HG03342 (cell line): ENCODE data around the gene VAV2.
"Not testable (repeated sequence)": the region's sequence is repeated elsewhere in the genome, so short reads cannot be mapped to it uniquely, and the experiment has no call there.

Source experiments
- ATAC-seq: cut with Tn5 transposase; IDR thresholded peaks from one replicate; pipeline ENCODE4 v1.9.1; 2021; ENCODE audit warnings: mild to moderate bottlenecking, moderate library complexity; ENCODE audit not compliant: unreplicated experiment

VAV2 gene

DNA sequence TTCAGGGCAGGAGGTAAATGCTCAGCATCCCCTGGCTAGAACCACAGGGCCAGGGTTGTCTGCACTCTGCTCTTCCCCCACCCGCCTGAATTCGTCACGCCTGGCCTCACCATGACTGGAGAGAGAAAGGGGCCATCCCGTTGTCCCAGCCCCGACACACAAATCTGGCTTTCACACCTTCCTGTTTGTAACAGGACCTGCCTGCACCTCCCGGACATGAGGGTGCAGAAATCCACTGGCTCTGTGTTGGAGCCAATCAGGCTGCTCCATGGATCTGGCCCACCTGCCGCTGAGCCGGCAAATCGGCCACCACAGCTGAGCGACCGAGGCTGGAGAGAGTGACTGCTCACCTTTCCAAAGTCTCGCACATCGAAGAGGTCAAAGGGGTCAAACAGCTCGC lies 53.4 kb downstream of the VAV2 start:
- ATAC-seq, result no peak

DNA sequence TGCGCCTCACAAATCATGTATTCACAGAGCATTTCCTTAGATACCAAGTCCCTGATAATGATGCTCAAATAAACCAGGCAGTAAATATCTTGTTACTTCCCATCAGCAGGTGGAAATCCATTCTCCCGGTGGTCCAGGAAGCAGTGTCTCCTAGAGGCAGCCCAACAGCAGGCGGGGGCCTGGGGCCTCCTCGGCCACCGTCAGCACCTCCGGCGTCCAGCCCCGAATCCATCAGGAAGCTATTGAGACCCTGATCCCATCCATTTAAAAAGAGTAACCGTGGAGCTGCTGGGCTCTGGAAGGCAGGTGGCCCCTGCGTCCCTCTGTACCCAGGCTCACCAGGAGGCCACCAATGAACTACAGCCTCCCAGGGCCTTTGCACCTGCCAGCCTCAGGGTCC lies 54.0 kb downstream of the VAV2 start:
- ATAC-seq, result no peak

DNA sequence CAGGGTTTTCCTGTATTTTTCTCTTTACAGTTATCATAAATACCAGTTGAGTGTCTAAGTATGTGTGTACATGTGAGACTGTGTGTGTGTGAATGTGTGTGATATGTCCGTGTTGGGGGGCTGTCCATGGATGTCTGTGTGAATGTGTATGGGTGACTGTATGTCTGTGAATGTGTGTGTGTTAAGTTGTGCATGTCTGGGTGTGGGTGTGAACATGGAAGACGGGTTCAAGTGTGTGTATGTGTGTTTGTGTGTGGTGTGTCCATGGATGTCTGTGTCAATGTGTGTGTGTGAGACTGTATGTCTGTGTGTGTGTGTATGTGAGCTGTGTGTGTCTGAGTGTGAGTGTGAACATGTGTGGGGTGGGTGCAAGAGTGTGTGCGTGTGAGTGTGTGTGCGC lies 55.0 kb downstream of the VAV2 start:
- no peak for ATAC-seq

DNA sequence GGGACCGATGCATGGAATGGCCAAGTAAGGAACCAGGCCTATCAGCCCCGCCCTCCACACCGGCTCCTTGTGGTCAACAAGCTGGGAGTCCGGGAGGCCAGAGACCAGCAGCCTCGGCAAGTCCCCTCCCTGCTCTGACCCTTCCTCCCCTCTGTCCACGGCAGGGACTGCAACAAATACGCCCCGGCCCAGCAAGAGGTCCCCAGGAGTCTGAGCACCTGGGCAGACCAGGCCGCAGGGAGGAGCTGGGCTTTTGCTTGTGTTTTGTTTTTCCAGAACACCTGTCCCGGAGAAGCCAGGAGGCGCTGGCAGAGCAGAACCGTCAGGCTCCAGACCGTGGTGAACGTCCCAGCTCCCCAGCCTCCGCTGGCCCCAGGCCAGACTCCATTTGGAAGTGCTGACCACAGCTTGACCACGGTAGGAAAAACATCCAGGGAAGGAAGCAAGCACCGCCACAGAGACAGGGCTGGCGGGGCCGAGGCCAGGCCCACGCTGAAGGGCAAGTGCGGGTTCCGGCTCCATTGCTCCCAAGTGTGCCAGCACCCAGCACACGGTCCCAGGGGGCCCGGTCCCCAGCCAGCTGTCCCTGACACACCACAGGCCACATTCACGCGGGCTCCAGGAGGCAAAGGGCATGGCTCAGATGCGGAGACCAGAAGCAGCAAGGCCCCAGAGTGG lies 56.7 kb downstream of the VAV2 start:
- no peak for ATAC-seq

DNA sequence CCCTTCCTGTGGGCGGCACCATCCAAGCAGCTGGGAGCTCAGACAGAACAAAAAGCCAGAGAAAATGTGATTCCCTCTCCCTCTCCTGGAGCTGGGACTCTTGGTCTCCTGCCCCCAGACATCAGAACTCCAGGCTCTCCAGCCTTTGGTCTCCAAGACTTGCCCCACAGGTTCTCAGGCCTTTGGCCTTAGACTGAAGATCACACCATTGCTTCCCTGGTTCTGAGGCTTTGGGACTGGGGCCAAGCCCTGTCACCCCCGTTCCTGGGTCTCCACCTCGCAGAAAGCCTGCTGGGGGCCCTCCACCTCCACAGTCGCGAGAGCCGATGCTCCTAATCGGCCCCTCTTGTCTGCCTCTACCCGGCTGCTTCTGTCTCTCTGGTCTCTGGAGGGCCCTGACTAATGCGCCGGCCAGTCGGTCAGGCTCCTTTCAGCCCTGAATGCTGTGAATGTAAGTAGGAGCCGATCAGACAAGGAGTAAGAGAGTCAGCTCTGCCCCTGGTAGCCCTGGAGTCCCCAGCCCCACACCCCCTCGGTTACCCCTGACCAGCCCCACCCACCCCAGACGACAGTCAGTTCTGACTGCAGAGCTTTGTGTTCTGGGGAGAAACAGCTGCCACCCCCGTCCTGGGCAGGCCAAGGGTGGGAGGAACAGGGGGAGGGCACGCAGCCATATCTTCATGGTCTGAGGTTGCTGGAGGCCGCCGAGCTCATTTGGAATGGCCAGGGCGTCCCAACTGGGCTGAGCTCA lies 57.5 kb downstream of the VAV2 start:
- ATAC-seq, result no peak

DNA sequence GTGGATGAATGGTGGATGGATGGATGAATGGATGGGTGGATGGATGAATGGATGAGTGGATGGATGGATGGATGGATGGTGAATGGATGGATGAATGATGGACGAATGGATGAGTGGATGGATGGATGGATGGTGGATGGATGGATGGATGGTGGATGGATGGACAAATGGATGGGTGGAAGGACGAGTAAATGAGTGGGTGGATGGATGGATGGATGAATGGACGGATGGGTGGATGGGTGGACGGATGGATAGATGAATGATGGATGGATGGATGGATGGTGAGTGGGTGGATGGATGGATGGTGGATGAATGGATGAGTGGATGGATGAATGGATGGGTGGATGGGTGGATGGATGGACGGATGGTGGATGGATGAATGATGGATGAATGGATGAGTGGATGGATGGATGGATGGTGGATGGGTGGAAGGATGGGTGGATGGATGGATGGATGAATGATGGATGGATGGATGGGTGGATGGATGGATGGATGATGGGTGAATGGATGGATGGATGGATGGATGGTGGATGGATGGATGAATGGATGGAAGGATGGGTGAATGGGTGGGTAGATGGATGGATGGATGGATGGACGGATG lies 58.6 kb downstream of the VAV2 start:
- no peak for ATAC-seq

DNA sequence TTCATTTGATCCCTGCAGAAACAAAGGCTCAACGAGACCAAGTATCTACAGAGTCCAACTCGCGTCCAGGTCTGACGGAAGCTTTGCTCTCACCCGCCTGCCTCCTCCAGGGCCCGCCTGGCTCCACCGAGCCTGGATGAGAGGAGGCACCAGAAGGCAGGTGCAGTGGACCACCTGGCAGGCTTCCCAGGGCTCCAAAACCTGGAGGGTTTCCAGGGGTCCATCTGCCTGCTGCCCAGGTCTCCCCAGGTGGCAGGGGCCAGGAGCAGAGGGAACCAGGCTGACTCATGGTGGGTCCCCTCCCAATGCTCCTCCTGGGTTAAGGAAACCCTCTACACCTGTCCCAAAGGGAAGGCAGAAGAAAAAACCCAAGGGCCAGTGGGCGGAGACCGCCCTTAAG lies 59.5 kb downstream of the VAV2 start:
- no peak for ATAC-seq

DNA sequence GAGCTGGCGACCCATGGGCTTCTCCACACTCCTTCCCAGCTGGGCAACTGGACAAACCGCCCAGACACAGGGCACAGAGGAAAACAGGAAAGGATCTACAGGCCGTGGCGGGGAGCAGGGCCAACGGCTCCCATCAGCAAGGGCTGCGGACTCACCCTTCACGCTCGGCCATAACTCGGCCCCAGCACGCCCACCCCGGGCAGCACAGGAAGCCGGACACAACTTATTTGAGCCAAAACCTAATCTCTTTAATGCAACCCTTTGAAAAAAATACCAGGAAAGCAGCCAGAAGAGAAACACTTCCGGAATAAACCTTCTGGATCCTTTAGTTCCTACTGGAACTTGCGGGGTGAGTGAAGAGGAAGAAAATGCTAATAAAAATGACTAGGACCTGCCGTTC lies 59.9 kb downstream of the VAV2 start:
- no peak for ATAC-seq

DNA sequence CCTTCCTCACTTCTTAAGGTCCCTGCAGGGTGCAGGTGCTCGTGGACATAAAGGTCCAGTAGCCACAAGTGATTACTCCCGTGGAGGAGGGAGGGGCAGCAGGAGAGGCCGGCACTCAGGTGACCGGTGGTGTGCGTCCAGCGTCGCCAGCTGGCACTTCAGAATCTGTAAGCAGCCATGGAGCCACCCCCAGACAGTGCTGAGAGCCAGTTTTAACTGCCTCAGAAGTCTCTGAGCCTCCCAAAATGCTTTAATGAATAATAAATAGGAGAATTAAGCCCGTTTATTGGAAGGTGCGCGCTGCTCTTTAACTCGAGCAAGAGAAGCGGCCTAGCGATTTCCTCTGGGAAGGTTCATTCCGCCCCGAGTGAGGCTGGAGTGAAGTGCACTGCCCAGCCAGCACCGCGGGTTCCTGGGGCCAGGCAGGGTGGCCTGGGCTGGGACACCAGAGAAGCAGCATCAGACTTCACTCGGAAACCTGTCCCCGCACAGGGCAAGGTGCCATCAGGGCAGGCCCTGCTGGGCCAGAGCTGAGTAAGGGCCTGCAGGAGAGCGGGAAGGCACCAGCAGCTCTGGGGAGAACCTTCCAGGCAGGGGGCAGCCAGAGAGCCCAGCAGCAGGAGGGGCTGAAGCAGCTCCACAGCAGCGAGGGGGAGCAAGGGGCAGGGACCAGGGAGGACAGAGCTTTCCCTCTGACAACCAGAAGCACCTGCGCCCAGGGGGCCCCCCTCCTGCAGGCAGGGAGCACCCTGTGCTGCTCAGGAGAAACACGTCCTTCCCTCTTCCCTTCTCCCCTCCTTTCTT lies 61.2 kb downstream of the VAV2 start:
- ATAC-seq, result no peak

DNA sequence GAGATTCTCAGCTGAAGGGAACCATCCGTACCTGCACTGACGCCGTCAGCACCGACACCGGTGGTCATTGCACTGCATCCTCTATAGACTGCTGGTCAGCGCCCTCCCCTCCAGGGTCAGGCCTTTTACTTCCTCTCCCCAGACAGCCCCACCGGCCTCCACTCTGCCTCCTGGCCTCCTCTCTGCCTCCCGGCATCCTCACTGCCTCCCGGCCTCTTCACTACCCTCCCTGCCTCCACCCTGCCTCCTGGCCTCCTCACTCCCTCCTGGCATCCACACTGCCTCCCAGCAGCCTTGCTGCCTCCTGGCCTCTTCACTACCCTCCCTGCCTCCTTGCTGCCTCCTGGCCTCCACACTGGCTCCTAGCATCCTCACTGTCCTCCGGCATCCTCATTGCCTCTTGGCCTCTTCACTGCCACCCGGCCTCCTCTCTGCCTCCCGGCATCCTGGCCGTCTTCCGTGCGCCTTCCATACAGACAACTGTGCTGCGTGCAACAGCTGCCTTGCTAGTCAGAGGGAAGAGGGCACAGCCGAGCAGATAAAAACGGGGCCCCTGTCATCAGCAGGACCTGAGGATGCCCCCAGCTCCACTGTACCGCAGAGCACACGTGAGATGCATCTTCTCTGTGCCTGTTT lies 62.0 kb downstream of the VAV2 start:
- no peak for ATAC-seq

DNA sequence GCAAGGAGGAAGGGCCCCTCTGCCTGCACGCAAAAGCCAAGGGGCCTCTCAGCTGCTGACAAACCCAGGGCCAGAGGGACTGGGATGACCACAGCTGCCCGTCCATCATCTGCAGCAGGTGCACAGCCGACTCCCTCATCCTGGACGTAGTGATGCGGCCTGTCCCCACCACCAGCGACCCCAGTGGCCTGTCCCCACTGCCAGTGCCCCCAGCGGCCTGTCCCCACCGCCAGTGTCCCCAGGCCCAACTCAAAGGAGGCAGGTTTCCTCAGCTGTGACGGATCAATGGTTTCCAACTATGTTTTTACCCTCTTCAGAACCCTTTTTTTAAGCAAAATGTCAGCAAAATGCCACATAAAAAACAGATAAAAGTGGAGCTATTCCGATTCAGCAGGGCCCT lies 62.5 kb downstream of the VAV2 start:
- ATAC-seq, result no peak

DNA sequence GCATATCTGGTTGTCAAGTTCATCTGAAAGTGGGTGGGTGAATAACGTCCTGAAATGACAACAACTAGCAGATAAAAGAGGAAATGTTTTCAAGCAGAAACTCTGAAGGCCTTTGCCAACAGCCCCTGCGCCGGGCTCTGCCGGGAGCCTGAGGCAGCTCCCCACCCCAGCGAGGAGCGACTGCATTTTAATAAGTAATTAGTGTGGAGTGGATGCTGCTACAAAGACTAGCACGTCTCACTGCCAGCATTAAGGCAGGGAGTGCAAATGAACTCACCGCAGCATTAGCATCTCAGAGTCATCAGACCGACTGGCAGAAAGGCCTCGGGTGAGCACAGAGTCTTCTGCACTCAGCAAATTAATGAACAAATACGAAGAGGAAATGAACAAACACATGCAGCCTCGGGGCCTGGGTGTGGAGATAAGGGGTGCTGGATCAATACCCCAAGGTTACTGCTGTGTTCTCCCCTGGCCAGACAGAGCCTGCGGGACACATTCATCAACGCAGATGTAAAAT lies 63.8 kb downstream of the VAV2 start:
- no peak for ATAC-seq

DNA sequence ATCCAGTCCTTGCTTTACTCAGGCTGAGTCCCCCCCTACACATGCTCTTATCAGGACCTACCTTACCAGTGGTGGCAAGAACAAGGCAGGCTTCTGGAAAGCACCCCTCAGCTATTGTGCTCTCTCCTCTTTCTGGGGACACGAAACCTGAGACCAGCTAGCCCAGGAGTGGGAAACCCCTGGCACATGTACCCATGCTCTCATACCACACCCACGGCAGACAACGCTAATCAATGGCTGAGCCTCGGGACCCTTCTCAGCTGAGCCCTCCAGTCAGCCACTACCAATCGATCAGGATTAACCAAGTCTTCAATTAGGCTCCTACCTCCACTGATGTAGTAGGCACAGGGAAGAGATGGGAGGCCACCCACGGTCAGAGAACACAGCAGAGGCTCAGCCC lies 65.1 kb downstream of the VAV2 start:
- ATAC-seq, result no peak

DNA sequence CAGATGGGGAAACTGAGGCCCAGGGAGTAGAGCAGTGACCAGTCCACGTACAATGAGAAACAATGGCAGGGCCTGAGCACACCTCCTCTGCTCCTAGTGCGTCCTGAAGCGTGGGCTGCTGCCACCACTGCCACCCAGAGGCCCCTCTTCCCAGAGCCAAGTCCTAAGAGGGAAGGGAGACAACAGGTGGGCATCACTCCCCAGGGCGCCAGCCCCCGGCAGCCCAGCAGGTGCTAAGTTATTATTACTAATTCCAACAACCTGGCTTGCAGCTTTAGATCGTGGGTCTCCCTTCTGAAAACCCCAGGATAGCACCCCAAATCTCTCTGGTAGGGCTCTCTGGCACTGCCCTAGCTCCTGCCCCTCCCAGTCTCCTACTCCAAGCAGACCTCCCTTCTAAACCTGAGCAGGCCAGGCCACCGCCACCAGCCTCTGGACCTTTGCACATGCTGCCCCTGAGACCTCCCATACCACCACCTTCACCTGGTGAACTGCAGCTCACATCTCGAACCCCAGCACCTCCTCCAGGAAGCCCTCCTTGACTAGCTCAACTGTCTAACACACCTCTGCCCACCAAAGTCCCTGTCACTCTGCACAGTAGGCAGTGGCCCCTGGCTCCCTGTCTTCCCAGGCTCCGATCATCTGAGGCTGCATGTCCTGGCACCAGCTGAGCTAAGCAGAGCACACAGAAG lies 65.8 kb downstream of the VAV2 start:
- no peak for ATAC-seq

DNA sequence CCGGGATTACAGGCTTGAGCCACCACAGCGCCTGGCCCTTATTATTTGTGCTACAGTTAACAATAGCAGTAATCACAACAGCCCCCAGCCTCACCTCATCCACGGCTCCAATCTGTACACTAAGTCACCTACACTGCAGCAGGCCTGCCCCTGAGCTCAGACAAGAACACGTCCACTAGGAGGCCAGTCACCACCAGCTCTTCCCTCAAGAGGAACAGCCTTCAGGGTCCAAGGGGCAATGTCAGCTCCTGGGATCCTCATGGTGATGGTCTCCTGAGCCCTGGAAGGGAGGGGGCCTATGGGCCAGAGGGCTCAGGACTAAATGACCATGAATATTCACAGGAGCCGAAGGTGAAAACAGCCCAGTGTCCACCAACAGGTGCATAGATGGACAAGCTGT lies 67.7 kb downstream of the VAV2 start:
- ATAC-seq, result no peak

DNA sequence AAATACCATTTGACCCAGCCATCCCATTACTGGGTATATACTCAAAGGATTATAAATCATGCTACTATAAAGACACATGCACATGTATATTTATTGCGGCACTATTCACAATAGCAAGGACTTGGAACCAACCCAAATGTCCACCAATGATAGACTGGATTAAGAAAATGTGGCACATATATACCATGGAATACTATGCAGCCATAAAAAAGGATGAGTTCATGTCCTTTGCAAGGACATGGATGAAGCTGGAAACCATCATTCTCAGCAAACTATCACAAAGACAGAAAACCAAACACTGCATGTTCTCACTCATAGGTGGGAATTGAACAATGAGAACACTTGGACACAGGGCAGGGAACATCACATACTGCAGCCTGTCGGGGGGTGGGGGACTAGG lies 68.5 kb downstream of the VAV2 start:
- ATAC-seq, result not testable (repeated sequence)

DNA sequence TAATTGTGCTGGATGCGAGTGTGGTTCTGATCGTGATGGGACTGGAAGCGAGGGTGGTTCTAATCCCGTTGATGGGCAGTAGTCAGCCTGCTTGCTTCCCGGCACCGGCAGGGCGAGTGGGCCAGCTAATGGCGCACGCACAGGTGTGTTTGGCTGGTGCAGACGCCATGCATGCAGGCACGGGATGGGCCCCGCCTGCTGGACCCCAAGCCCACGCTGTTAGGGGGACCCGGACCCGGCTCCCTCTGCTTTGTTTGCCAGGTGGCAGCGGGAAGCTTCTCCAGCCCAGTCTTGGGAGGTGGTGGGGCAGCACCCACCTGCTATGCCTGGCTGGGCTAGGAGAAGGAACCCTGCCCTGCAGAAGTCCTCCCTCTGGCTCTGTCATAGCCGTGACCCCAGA lies 70.3 kb downstream of the VAV2 start:
- ATAC-seq, result no peak

DNA sequence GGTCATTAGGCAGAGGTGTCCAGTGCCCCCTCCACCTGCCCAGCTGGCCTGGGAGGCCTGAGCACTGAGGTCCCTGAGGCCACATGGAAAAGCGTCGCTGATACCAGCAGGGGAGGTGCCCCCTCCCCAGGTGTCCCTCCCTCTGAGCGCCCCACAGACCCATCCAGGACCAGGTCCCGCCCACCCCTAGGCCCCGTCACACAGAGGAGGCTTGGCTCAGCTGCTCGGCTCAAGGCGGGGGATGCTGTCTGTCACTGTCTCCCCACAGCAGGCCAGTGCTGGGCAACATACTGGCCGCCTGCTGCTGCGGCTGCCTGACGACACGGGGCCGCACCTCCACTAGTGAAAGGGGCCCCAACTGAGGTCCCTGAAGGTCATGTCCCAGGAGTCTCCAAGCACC lies 71.7 kb downstream of the VAV2 start:
- ATAC-seq, result no peak

DNA sequence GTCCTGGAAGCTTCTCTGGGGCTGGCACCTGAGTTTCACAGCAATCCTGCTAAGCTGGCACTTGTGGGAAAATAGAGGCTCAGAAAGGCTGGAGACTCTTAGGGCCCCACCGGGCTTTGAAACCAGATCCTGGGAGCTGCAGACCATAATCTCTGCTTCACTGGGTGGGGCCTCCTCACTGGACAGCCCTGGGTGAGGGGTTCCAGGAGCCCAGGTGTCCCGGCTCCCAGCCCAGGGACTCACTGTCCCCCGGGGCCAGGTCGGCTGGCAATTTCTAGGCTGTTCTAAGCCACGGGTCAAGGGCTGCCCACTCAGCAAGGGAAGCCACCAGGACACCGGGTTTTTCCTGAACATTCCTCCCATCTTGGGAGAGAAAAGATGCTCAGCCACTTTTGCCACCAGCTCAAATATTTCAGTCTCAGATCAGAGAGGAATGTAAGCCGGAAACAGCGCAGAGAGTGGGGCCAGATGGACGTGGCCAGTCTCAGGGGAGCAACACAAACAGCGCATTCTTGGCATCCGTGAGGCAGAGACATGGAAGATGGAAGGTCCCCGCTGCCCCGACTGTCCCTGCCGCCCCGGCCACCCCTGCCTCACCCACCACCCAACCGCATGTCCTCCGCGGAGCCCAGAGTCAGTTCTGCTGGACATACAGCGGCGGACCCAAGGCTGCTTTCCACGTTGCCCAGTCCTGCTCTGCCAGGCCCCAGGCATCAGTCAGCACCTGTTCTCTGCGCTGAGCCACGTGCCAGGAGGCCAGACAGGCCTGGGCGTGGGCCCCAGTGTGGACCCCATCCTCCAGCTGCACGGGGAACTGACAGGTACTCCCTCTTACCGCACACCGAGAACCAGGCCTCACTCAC lies 72.6 kb downstream of the VAV2 start:
- ATAC-seq, result no peak
